Neural cell (in vitro differentiated cells): Measurements from ENCODE around the gene LINC00632. TPM values are rescaled to one million over a fixed set of nuclear protein-coding genes. Genes with fewer than 3 reads are reported as not detected.

Experiments used
- H2AFZ ChIP-seq: fragments of 200-600, 300-800 bp; sonication (generic), shearing (Covaris generic); 2 replicates; pipeline ENCODE4 v1.6.0; 2014; ENCODE audit warnings: low read depth, mild to moderate bottlenecking, antibody characterized with exemption, low read length, moderate library complexity
- H3F3A ChIP-seq: fragments of 200-600 bp; shearing (Covaris generic); 2 replicates; pipeline ENCODE4 v1.6.1; 2016; ENCODE audit warnings: mild to moderate bottlenecking, moderate library complexity, mixed read lengths, antibody characterized with exemption, low read length; ENCODE audit not compliant: insufficient read depth, poor library complexity, severe bottlenecking
- H3K27ac ChIP-seq: fragments of 200-600, 300-800 bp; sonication (generic), shearing (Covaris generic); 2 replicates; pipeline ENCODE4 v1.5.1; 2014; ENCODE audit warnings: mild to moderate bottlenecking, low read length, moderate library complexity
- H3K27me3 ChIP-seq: fragments of 300-800, 200-600 bp; sonication (generic), shearing (Covaris generic); 2 replicates; pipeline ENCODE4 v1.6.0; 2014; ENCODE audit warnings: mild to moderate bottlenecking, low read depth, low read length, moderate library complexity; ENCODE audit not compliant: insufficient read depth
- H3K36me3 ChIP-seq: fragments of 300-800, 200-600 bp; sonication (generic), shearing (Covaris generic); 2 replicates; pipeline ENCODE4 v1.5.1; 2014; ENCODE audit warnings: mild to moderate bottlenecking, antibody characterized with exemption, low read length, moderate library complexity; ENCODE audit not compliant: insufficient read depth
- H3K4me2 ChIP-seq: fragments of 300-800, 200-600 bp; sonication (generic), shearing (Covaris generic); 2 replicates; pipeline ENCODE4 v1.6.0; 2014; ENCODE audit warnings: mild to moderate bottlenecking, low read length
- H3K4me3 ChIP-seq: fragments of 300-800, 200-600 bp; sonication (generic), shearing (Covaris generic); 2 replicates; pipeline ENCODE4 v1.5.1; 2014; ENCODE audit warnings: mild to moderate bottlenecking, low read length, moderate library complexity
- H3K79me2 ChIP-seq: fragments of 200-600 bp; shearing (Covaris generic); replicated peaks from 2 replicates; pipeline ENCODE4 v1.6.0; 2014; ENCODE audit warnings: mild to moderate bottlenecking, low read length, moderate library complexity; ENCODE audit not compliant: insufficient read depth
- H3K9ac ChIP-seq: fragments of 300-800, 200-600 bp; sonication (generic), shearing (Covaris generic); 2 replicates; pipeline ENCODE4 v1.6.1; 2016; ENCODE audit warnings: mild to moderate bottlenecking, low read length, mixed read lengths
- H3K9me2 ChIP-seq: fragments of 200-600 bp; shearing (Covaris generic); 2 replicates; pipeline ENCODE4 v1.6.1; 2016; ENCODE audit warnings: mild to moderate bottlenecking, low read length, mixed read lengths; ENCODE audit not compliant: insufficient read depth
- H3K9me3 ChIP-seq: fragments of 200-600, 300-800 bp; sonication (generic), shearing (Covaris generic); 2 replicates; pipeline ENCODE4 v1.6.1; 2016; ENCODE audit warnings: mild to moderate bottlenecking, mixed run types, low read length, moderate library complexity, mixed read lengths
- H4K20me1 ChIP-seq: fragments of 200-600 bp; shearing (Covaris generic); 2 replicates; pipeline ENCODE4 v1.6.1; 2016; ENCODE audit warnings: mild to moderate bottlenecking, mixed run types; ENCODE audit not compliant: insufficient read depth
- CTCF ChIP-seq: fragments of 450-650 bp; IDR thresholded peaks from 2 replicates; pipeline ENCODE4 v1.5.1; 2014; ENCODE audit warnings: antibody characterized with exemption, mild to moderate bottlenecking, moderate library complexity; ENCODE audit not compliant: poor library complexity, severe bottlenecking
- EP300 ChIP-seq: fragments of 450-650 bp; conservative IDR thresholded peaks from 2 replicates; pipeline ENCODE4 v1.6.1; 2014; ENCODE audit warnings: antibody characterized with exemption, mild to moderate bottlenecking, moderate library complexity; ENCODE audit not compliant: poor library complexity, severe bottlenecking
- EZH2 ChIP-seq: fragments of 200-600, 300-800 bp; shearing (Covaris generic), sonication (generic); IDR thresholded peaks from 2 replicates; pipeline ENCODE4 v1.6.1; 2014; ENCODE audit warnings: antibody characterized with exemption, low read length, borderline replicate concordance, mild to moderate bottlenecking; ENCODE audit not compliant: insufficient read depth, poor library complexity, severe bottlenecking
- MXI1 ChIP-seq: fragments of 450-650 bp; conservative IDR thresholded peaks from 2 replicates; pipeline ENCODE4 v1.6.1; 2014; ENCODE audit warnings: antibody characterized with exemption, mild to moderate bottlenecking; ENCODE audit not compliant: poor library complexity, severe bottlenecking
- POLR2AphosphoS5 ChIP-seq: IDR thresholded peaks from 2 replicates; pipeline ENCODE4 v1.6.1; 2012
- RAD21 ChIP-seq: fragments of 450-650 bp; conservative IDR thresholded peaks from 2 replicates; pipeline ENCODE4 v1.6.1; 2014; ENCODE audit warnings: antibody characterized with exemption, mild to moderate bottlenecking, moderate library complexity
- REST ChIP-seq: IDR thresholded peaks from 2 replicates; pipeline ENCODE4 v1.6.1; 2012; ENCODE audit warnings: borderline replicate concordance
- SMC3 ChIP-seq: fragments of 450-650 bp; conservative IDR thresholded peaks from 2 replicates; pipeline ENCODE4 v1.6.1; 2014; ENCODE audit warnings: antibody characterized with exemption, mild to moderate bottlenecking, moderate library complexity; ENCODE audit not compliant: poor library complexity
- TAF1 ChIP-seq: IDR thresholded peaks from 2 replicates; pipeline ENCODE4 v1.6.1; 2012; ENCODE audit warnings: low read depth
- polyA plus RNA-seq: library from polyadenylated mRNA; depleted of rRNA; stranded (reverse); fragments of >200 nt; gene quantifications from 2 replicates; pipeline ENCODE4 v1.2.3, GENCODE V29; 2014

The LINC00632 gene
- polyA plus RNA-seq, 1 donor from 2014 or later: 13.8 TPM

DNA sequence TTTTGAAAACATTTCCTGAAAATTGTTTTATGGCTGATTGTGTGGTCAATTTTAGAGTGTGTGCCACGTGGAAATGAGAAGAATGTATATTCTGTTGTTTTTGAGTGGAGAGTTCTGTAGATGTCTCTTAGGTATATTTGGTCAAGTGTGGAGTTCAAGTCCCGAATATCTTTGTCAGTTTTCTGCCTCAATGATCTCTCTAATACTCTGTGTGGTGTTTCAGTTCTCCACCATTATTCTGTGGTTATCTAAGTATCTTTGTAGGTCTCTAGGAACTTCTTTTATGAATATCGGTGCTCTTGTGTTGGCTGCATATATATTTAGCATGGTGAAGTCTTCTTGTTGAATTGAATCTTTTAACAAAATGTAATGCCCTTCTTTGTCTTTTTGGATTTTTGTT, 113.3 kb downstream of the LINC00632 start:
- Histone ChIP-seq H4K20me1 (no peaks in the 10 kb centered on the region), H3F3A (no peaks in the 10 kb centered on the region), H3K9ac (no peak overlapping the region)

GRCh38 chrX:140836874-140837273, 127.3 kb downstream of the LINC00632 start:
- H3K27me3 ChIP-seq: no peaks in the 10 kb centered on the region
- no peak overlapping the region for H3K27ac ChIP-seq
- no peaks in the 10 kb centered on the region for H3K9me3 ChIP-seq
- H3K36me3 ChIP-seq: no peaks in the 10 kb centered on the region
- no peaks in the 10 kb centered on the region for H4K20me1 ChIP-seq
- H3K9ac ChIP-seq: no peak overlapping the region
- no peaks in the 10 kb centered on the region for H3F3A ChIP-seq
- H3K4me2 ChIP-seq: no peak overlapping the region
- H3K4me3 ChIP-seq: no peak overlapping the region
- H3K9me2 ChIP-seq: no peaks in the 10 kb centered on the region
- H2AFZ ChIP-seq: no peak overlapping the region
- H3K79me2 ChIP-seq: no peaks in the 10 kb centered on the region
- TF ChIP-seq MXI1 (no peak), REST (no peak), EZH2 (no peak), TAF1 (no peak), CTCF (no peak), RAD21 (no peak)

More for the DNA sequence above, 113.3 kb downstream of the LINC00632 start:
- no peak overlapping the region for H3K27ac ChIP-seq
- no peaks in the 10 kb centered on the region for H3K36me3 ChIP-seq
- no peaks in the 10 kb centered on the region for H3K9me3 ChIP-seq
- no peaks in the 10 kb centered on the region for H3K9me2 ChIP-seq
- H3K79me2 ChIP-seq: no peaks in the 10 kb centered on the region
- no peak overlapping the region for H2AFZ ChIP-seq
- no peak overlapping the region for H3K4me2 ChIP-seq
- H3K4me3 ChIP-seq: no peak overlapping the region
- no peaks in the 10 kb centered on the region for H3K27me3 ChIP-seq
- TF ChIP-seq MXI1 (no peak), EZH2 (no peak), TAF1 (no peak), POLR2AphosphoS5 (no peak), RAD21 (no peak), CTCF (no peak), EP300 (no peak), REST (no peak), SMC3 (no peak)
